ENCODE measurements around the gene TRIML1.

Gene TRIML1, protein sequence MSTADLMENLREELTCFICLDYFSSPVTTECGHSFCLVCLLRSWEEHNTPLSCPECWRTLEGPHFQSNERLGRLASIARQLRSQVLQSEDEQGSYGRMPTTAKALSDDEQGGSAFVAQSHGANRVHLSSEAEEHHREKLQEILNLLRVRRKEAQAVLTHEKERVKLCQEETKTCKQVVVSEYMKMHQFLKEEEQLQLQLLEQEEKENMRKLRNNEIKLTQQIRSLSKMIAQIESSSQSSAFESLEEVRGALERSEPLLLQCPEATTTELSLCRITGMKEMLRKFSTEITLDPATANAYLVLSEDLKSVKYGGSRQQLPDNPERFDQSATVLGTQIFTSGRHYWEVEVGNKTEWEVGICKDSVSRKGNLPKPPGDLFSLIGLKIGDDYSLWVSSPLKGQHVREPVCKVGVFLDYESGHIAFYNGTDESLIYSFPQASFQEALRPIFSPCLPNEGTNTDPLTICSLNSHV

GRCh38 chr4:188139141-188139540 lies at the start of gene TRIML1:
TRIML1 (plus strand) TSS chr4:188139441; CDS start chr4:188139559, 118 bp downstream.
- DNase-seq (ENCODE audit: extremely low read depth, insufficient read length): no peak
- no peaks in the 10 kb centered on the region for H3K27me3 ChIP-seq (replicated peaks; ENCODE audit: control insufficient read depth, insufficient read depth, low read length)
- H3K4me3 ChIP-seq (replicated peaks; ENCODE audit: low read depth, low read length): no peak within 1 kb of the TSS
- no peaks in the 10 kb centered on the region for H3K36me3 ChIP-seq (ENCODE audit: control insufficient read depth, insufficient read depth, low read length)
- no peak for TF ChIP-seq CTCF (IDR thresholded peaks at IDR 0.05; ENCODE audit: insufficient read depth, low read length, poor library complexity, severe bottlenecking)

GRCh38 chr4:188092824-188093223 lies 46.4 kb upstream of the TRIML1 start:
- no peak for TF ChIP-seq CTCF (IDR thresholded peaks at IDR 0.05; ENCODE audit: insufficient read depth, low read length, poor library complexity, severe bottlenecking)
- Histone ChIP-seq H3K4me3 (replicated peaks; ENCODE audit: low read depth, low read length) (no peak overlapping the region), H3K36me3 (ENCODE audit: control insufficient read depth, insufficient read depth, low read length) (no peaks in the 10 kb centered on the region), H3K27me3 (replicated peaks; ENCODE audit: control insufficient read depth, insufficient read depth, low read length) (no peaks in the 10 kb centered on the region)
- no peak for DNase-seq (ENCODE audit: extremely low read depth, insufficient read length)

- no peak for DNase-seq (ENCODE audit: extremely low read depth, insufficient read length)
- no peak overlapping the region for H3K4me3 ChIP-seq (replicated peaks; ENCODE audit: low read depth, low read length)
- TF ChIP-seq CTCF (IDR thresholded peaks at IDR 0.05; ENCODE audit: insufficient read depth, low read length, poor library complexity, severe bottlenecking): no peak
- no peaks in the 10 kb centered on the region for H3K36me3 ChIP-seq (ENCODE audit: control insufficient read depth, insufficient read depth, low read length)
- H3K27me3 ChIP-seq (replicated peaks; ENCODE audit: control insufficient read depth, insufficient read depth, low read length): no peaks in the 10 kb centered on the region
Observed at GRCh38 chr4:188106454-188106853, 32.8 kb upstream of the TRIML1 start.

DNA sequence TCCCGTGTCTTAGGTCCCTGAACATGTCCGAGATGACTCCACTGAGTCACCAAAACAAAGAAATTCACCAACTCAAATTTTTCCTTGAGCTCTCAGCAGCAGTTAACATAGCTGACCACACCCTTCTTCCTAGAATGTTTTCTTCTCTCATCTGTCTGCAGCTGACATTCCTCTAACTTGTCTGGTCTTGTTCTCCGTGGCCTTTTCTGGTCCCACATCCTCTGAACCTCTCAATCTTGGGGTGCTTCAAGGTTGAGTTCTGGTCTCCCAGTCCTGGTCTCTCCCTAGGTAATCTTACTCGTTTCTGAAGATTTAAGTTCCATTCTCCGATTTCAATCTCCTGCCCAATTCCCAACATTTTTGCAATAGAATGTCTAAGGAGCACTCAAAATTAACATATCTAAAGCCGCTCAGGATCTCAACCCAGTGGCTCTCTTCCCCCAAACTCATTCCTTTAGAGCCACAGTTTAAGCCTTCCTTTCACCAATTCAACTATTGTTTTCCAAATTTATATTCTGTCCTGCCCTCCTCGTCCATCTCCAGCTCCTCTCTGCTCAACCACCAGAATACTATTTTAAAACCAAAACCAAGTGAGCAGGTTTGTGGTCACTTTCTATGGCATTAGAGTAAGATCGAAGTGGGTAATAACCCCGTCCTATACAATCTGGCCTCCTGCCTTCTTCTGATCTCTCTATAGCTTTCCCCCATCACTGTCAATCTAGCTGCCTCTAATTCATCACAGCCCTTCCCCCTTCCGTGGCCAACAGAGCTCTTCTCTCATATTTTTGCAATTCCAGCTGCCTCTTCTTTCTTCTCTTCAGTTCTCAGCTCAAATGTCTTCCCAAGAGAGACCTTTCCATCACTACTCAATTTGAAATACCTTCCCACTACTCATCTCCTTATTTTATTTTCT lies 31.1 kb upstream of the TRIML1 start:
- DNase-seq (ENCODE audit: extremely low read depth, insufficient read length): no peak
- TF ChIP-seq CTCF (IDR thresholded peaks at IDR 0.05; ENCODE audit: insufficient read depth, low read length, poor library complexity, severe bottlenecking): no peak
- Histone ChIP-seq H3K4me3 (replicated peaks; ENCODE audit: low read depth, low read length) (no peak overlapping the region), H3K36me3 (ENCODE audit: control insufficient read depth, insufficient read depth, low read length) (no peaks in the 10 kb centered on the region), H3K27me3 (replicated peaks; ENCODE audit: control insufficient read depth, insufficient read depth, low read length) (no peaks in the 10 kb centered on the region)

DNA sequence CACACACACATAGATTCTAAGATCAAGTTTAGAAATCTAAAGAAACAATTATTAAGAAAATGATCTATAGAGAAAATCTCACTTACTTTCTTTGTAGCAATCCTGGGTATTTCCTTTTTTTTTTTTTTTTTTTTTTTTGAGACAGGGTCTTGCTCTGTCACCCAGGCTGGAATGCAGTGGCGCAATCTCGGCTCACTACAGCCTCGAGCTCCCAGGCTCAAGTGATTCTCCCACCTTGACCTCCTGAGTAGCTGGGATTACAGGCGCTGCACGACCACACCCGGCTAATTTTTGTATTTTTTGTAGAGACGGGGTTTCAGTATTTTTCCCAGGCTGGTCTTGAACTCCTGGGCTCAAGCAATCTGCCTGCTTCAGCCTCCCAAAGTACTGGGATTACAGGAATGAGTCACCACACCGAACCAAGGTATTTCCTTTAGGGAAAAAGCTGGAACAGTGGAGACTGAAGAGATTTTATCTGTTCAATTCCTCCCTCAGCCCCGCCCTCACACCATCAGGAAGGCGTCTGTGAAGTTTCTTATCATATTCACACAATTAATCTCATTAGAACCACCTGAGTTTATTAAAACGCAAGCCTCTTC lies 30.0 kb upstream of the TRIML1 start, which contains the start of gene TRIML2:
Gene TRIML2 (minus strand): TSS at position 447 of the 599 bp plus-strand sequence. CDS start 4,235 bp downstream, outside the sequence.
- Histone ChIP-seq H3K27me3 (replicated peaks; ENCODE audit: control insufficient read depth, insufficient read depth, low read length) (no peaks in the 10 kb centered on the region), H3K4me3 (replicated peaks; ENCODE audit: low read depth, low read length) (no peak within 1 kb of the TSS), H3K36me3 (ENCODE audit: control insufficient read depth, insufficient read depth, low read length) (no peaks in the 10 kb centered on the region)
- TF ChIP-seq CTCF (IDR thresholded peaks at IDR 0.05; ENCODE audit: insufficient read depth, low read length, poor library complexity, severe bottlenecking): no peak
- DNase-seq (ENCODE audit: extremely low read depth, insufficient read length): no peak
